Esophagus (tissue), 2 donors: Measurements from ENCODE around the gene MAPRE2. TPM values are rescaled to one million over a fixed set of nuclear protein-coding genes. Genes with fewer than 3 reads are reported as not detected.

Experiments used
- H3K27ac ChIP-seq, 2 donors: one replicate each; pipeline ENCODE4 v1.5.1; 2013; ENCODE audit warnings: low read depth in 2 of 2, mild to moderate bottlenecking in 2 of 2, inconsistent platforms in 1 of 2, low read length in 1 of 2, moderate library complexity in 1 of 2
- H3K27me3 ChIP-seq, 2 donors: one replicate each; pipeline ENCODE4 v1.6.1; 2013; ENCODE audit warnings: low read length in 2 of 2, control low read depth in 1 of 2, mild to moderate bottlenecking in 1 of 2; ENCODE audit not compliant: insufficient read depth in 2 of 2, control insufficient read depth in 1 of 2
- H3K36me3 ChIP-seq, 2 donors: one replicate each; pipeline ENCODE4 v1.6.1; 2013; ENCODE audit warnings: low read length in 1 of 2; ENCODE audit not compliant: control insufficient read depth in 2 of 2, insufficient read depth in 2 of 2
- H3K4me1 ChIP-seq, 2 donors: one replicate each; pipeline ENCODE4 v1.6.1; 2013; ENCODE audit warnings: low read length in 1 of 2; ENCODE audit not compliant: control insufficient read depth in 2 of 2, insufficient read depth in 2 of 2
- H3K4me3 ChIP-seq, 2 donors: one replicate each; pipeline ENCODE4 v1.5.1; 2013; ENCODE audit warnings: low read length in 2 of 2, mild to moderate bottlenecking in 2 of 2, low read depth in 1 of 2, moderate library complexity in 1 of 2
- H3K9me3 ChIP-seq, 2 donors: one replicate each; pipeline ENCODE4 v1.6.1; 2013; ENCODE audit warnings: mild to moderate bottlenecking in 2 of 2, low read depth in 1 of 2, low read length in 1 of 2, moderate library complexity in 1 of 2; ENCODE audit not compliant: control insufficient read depth in 2 of 2, insufficient read depth in 1 of 2
- WGBS, 2 donors: extraction: QIAGEN DNeasy Blood & Tissue Kit; methylation state at CpG; one replicate each; pipeline ENCODE4 v1.1.7; 2013; 5-methylcytosine and 5-hydroxymethylcytosine counted together
- polyA plus RNA-seq, 2 donors: library from polyadenylated mRNA; stranded (reverse); fragments of 200-250 nt; gene quantifications; one replicate each; pipeline ENCODE4 v1.2.3, GENCODE V29; 2013
- donor health status: healthy with polysubstance abuse.
- donor health status: Bipolar disorder and iron deficiency.

Gene MAPRE2
- polyA plus RNA-seq, 2 donors: 2.4 to 3.5 TPM

DNA sequence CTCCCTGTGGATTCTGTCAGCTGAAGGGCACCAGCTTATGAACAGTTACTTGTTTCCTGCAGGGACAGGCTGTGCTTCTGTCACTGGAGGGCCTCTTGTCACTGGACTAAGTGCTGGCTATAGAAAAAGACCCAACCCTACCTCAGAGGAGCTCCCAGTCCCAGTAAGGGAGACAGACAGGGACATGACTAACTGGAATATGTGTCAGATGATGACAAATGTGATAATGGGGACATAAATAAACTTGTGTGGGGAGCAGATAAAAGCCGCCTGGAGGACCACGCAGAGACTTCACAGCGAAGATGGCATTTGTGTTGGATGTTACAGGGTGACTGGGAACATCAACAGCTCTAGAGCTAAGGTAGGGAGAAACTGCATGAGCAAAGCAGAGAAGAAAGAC is 95.0 kb downstream of the MAPRE2 start:
- WGBS, 2 donors: 92 to 97% methylated on average over 3 of the region's 3 CpGs
- Histone ChIP-seq H3K4me1 (peaks cover 0 to 3% of the 10 kb centered on the region in 2 donors), H3K4me3 (no peak overlapping the region), H3K36me3 (peaks cover 0 to 4% of the 10 kb centered on the region in 2 donors), H3K9me3 (no peaks in the 10 kb centered on the region), H3K27ac (no peak overlapping the region), H3K27me3 (no peaks in the 10 kb centered on the region)

- Histone ChIP-seq H3K36me3 (peaks cover 0 to 4% of the 10 kb centered on the region in 2 donors), H3K4me3 (no peak overlapping the region), H3K4me1 (peaks cover 0 to 3% of the 10 kb centered on the region in 2 donors), H3K27ac (no peak overlapping the region), H3K9me3 (no peaks in the 10 kb centered on the region), H3K27me3 (no peaks in the 10 kb centered on the region)
- WGBS, 2 donors: 89 to 100% methylated on average over 2 of the region's 2 CpGs
Observed at GRCh38 chr18:35136885-35137284, 95.7 kb downstream of the MAPRE2 start.

DNA sequence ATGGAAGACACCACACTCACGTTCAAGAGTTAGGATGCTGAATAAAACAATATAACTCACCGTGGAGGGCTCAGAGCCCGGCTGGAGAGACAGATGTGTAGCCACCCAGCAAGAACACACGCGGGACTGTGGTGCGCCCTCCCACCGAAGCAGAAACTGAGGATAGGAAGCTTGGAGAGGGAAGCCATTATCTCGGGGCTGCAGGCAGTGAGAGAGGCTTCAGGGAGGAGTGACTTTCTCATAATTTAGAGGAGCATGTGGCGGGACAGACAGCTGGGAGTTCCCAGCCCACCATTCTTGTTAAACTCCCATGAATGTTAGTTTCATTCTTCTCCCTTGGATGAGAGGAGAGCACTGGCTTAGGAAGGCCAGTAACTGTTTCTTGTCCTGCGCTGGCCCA is 96.4 kb downstream of the MAPRE2 start:
- Histone ChIP-seq H3K36me3 (peaks cover 0 to 4% of the 10 kb centered on the region in 2 donors), H3K4me1 (peaks cover 0 to 3% of the 10 kb centered on the region in 2 donors), H3K4me3 (no peak overlapping the region), H3K27ac (no peak overlapping the region), H3K27me3 (no peaks in the 10 kb centered on the region), H3K9me3 (no peaks in the 10 kb centered on the region)
- 91% methylated on average over 10 of the region's 10 CpGs for WGBS, 2 donors

- WGBS, 2 donors: 68 to 81% methylated on average over 6 of the region's 6 CpGs
- peaks cover 0 to 4% of the 10 kb centered on the region in 2 donors for H3K36me3 ChIP-seq
- no peak overlapping the region for H3K4me3 ChIP-seq
Observed at GRCh38 chr18:35138773-35139172, 97.6 kb downstream of the MAPRE2 start.

GRCh38 chr18:35139517-35139916 is 98.3 kb downstream of the MAPRE2 start:
- no peaks in the 10 kb centered on the region for H3K27me3 ChIP-seq
- WGBS, 2 donors: 92 to 95% methylated on average over 3 of the region's 3 CpGs
- H3K4me3 ChIP-seq: no peak overlapping the region
- peaks cover 0 to 4% of the 10 kb centered on the region in 2 donors for H3K36me3 ChIP-seq
- no peak overlapping the region for H3K27ac ChIP-seq
- H3K4me1 ChIP-seq: peaks cover 0 to 3% of the 10 kb centered on the region in 2 donors
- H3K9me3 ChIP-seq: no peaks in the 10 kb centered on the region

More at GRCh38 chr18:35138773-35139172, 97.6 kb downstream of the MAPRE2 start:
- no peak overlapping the region for H3K27ac ChIP-seq
- H3K9me3 ChIP-seq: no peaks in the 10 kb centered on the region
- no peaks in the 10 kb centered on the region for H3K27me3 ChIP-seq
- peaks cover 0 to 3% of the 10 kb centered on the region in 2 donors for H3K4me1 ChIP-seq

- Histone ChIP-seq H3K9me3 (no peaks in the 10 kb centered on the region), H3K27ac (no peak overlapping the region), H3K4me1 (no peaks in the 10 kb centered on the region), H3K4me3 (no peak overlapping the region), H3K27me3 (no peaks in the 10 kb centered on the region), H3K36me3 (peaks cover 0 to 4% of the 10 kb centered on the region in 2 donors)
- WGBS, 2 donors: 95 to 99% methylated on average over 4 of the region's 4 CpGs
Observed at GRCh38 chr18:35141077-35141476, 99.9 kb downstream of the MAPRE2 start.

DNA sequence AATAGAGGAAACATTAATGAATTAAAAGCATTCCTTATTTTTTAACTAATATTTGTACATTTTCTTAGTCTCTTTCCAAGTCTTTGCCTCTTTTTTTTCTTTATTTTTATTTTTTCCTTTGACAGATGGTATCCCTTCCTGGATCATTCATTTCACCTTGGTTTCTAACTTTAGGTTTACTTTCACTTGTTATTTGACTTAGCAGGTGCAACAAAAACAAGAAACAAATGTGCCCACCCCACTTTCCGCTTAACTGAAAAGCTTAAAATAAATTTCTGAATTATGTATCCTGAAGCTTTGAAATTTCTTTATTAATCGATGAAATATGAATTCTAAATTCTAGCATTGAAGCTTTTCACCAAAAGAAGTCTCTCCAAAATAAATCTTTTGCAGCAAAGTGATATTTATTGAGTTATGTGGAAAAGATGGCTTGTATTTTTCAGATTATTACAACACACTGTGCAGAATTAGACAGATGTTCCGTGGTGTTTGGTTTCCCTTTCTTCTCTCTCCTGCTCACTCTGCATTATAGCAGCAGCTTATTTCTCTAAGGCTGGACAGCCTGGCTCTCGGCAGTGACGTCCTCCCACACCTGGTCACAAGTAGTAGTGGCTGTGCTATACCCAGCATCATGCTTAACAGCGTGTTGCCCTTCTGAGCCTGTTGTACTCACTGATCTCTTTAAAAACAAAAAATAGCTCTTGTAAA is 100.5 kb downstream of the MAPRE2 start:
- Histone ChIP-seq H3K4me3 (no peak overlapping the region), H3K27me3 (no peaks in the 10 kb centered on the region), H3K36me3 (peaks cover 0 to 4% of the 10 kb centered on the region in 2 donors), H3K9me3 (no peaks in the 10 kb centered on the region), H3K4me1 (no peaks in the 10 kb centered on the region), H3K27ac (no peak overlapping the region)
- WGBS, 2 donors: 89 to 91% methylated on average over 6 of the region's 6 CpGs

DNA sequence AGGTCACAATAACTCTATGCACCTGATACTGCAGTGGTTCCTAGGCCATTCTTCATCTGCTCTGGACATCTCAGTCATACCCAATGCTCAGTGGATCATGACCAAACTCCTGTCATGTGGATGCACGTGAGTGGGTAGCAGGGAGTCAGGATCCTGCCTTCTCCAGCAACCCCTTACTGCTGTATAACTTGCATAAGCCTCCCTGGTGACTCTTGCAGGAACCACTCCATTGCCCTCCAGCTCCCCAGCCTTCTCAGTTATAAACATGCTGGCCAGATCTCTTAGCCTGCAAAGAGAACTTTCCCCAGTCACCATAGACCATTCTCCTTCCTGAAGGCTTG is 101.0 kb downstream of the MAPRE2 start:
- Histone ChIP-seq H3K9me3 (no peaks in the 10 kb centered on the region), H3K27me3 (no peaks in the 10 kb centered on the region), H3K4me1 (no peaks in the 10 kb centered on the region), H3K4me3 (no peak overlapping the region), H3K36me3 (peaks cover 0 to 4% of the 10 kb centered on the region in 2 donors), H3K27ac (no peak overlapping the region)
- WGBS, 2 donors: 73 to 83% methylated on average over 1 of the region's 1 CpG

DNA sequence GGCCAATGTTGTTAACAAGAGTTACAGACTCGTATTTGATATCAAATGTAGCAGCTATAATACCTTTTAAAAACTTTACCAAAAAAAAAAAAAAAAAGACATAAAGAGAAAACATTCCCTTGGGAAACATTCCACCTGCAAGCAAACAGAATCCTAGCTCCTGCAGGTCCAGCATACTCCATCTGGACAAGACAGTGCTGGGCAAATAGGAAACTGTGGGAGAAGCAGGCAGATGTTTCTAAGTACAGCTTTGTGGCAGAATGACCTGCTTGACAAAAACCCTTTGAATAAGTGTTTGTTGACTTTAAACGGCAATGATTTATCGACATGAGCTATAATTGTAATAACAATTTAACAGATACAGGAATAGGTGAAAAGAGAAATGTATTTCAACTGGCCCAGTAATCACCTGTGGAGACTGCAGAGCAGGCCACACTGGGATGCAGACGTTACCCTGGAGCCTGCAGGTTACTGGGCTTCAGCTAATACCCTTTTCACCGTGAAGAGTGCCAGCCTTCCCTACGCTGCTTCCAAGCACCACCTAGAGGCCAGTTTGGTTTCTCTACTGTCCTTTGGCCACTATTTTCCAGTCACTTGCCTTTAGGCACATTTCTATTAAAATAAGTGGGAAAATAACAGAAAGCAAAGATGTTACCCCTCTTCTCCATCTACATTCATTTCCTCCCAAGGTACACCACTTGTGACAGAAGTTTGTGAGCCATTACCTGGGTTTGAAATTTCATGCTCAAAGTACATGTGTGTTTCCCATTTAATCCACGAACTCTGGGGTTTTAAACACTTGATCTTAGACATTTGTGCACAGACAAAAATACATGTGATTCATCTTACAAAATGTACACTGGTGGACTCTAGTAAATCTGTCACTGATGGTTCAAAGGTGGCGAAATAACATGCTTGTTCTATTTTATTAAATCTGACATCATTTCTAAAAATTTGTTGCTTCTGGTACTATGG is 102.7 kb downstream of the MAPRE2 start:
- Histone ChIP-seq H3K36me3 (peaks cover 0 to 3% of the 10 kb centered on the region in 2 donors), H3K27ac (no peak overlapping the region), H3K27me3 (no peaks in the 10 kb centered on the region), H3K4me3 (no peak overlapping the region), H3K9me3 (no peaks in the 10 kb centered on the region), H3K4me1 (no peaks in the 10 kb centered on the region)
- 41 to 47% methylated on average over 8 of the region's 8 CpGs for WGBS, 2 donors
